Stimulated activated CD8-positive, alpha-beta memory T cell treated with anti-CD3 and anti-CD28 coated beads, Interleukin-12 subunit alpha, Interleukin-12 subunit beta, amount 100 ng/mL, for 4 hours (primary cell): ENCODE results near the gene DUSP9.
"Not testable (repeated sequence)": the region's sequence is repeated elsewhere in the genome, so short reads cannot be mapped to it uniquely, and the experiment has no call there.

Source experiments
- DNase-seq: peaks from one replicate; pipeline ENCODE4 v3.0.0-alpha.2; 2020; ENCODE audit warnings: low read depth

The DUSP9 gene

GRCh38 chrX:153673428-153674218 is 26.6 kb downstream of the DUSP9 start, which contains the start of gene PNCK:
Gene PNCK (minus strand): TSS chrX:153673813. CDS start chrX:153673076, 737 bp downstream.
- no peak for DNase-seq

DNA sequence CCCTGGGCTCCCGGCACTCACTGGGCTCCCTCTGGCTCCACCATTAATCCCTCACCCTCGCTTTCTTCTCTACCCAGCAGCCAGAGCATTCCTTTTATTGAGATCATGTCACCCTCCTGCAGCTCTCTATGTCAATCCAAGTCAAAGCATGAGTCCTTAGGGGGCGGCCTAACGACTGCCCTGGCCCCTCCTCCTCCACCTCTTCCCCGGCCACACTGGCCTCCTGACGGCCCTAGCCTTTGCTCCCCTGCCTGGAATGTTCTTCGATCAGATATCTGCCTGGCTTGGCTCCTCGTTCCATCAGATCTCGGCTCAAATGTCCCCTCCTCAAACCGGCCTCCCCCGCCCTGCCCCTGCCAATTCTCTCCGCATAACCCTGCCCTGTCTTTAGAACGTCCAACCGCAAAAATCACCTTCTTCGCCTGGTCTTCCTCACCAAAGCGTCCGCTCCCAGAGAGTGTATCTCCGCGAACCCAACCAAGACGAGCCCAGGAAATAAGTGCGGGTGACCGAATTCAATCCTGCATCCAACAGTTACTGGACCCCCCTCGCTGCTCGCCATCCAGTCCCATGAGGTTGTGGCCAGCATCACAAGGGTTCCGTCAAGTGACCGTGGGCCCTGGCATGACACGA is 27.3 kb downstream of the DUSP9 start:
- DNase-seq: no peak

- no peak for DNase-seq
Measured at GRCh38 chrX:153681175-153681574, 34.2 kb downstream of the DUSP9 start.

GRCh38 chrX:153683486-153683885 is 36.5 kb downstream of the DUSP9 start:
- DNase-seq: not testable (repeated sequence)

DNA sequence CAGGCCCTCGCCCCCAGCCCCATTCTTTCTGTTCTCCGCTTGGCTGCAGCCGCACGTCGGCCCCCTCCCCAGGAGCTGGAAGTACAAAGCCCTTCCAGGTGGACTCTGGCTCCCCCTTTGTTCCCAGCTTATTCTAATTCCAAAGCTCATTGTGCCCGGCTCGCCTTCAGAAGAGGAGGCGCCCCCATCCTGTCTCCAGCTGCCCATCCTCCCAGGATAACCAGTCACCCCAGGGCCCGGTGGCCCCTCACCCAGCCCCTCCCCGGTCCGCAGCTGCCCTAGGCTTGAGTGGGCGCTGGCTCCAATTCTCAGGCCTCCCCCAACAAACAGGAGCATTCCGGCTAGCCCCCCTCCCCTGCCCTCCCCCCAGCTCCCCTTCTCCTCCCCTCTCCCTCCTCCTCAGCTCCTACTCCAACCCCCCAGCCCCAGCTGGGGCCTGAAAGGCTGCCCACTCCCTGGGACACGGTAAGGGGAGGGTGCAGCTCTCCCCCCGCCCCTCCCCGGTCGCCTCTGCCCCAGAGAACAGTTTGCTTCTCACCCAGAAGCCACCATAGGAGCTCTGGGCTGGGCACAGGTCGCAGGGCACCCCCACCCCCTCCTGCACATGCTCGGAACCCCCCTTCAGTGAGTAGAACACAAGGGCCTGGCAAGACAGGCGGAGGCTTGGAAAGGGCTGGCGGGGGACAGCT is 37.6 kb downstream of the DUSP9 start:
- no peak for DNase-seq

GRCh38 chrX:153685156-153685536 is 38.1 kb downstream of the DUSP9 start:
- DNase-seq: no peak

DNA sequence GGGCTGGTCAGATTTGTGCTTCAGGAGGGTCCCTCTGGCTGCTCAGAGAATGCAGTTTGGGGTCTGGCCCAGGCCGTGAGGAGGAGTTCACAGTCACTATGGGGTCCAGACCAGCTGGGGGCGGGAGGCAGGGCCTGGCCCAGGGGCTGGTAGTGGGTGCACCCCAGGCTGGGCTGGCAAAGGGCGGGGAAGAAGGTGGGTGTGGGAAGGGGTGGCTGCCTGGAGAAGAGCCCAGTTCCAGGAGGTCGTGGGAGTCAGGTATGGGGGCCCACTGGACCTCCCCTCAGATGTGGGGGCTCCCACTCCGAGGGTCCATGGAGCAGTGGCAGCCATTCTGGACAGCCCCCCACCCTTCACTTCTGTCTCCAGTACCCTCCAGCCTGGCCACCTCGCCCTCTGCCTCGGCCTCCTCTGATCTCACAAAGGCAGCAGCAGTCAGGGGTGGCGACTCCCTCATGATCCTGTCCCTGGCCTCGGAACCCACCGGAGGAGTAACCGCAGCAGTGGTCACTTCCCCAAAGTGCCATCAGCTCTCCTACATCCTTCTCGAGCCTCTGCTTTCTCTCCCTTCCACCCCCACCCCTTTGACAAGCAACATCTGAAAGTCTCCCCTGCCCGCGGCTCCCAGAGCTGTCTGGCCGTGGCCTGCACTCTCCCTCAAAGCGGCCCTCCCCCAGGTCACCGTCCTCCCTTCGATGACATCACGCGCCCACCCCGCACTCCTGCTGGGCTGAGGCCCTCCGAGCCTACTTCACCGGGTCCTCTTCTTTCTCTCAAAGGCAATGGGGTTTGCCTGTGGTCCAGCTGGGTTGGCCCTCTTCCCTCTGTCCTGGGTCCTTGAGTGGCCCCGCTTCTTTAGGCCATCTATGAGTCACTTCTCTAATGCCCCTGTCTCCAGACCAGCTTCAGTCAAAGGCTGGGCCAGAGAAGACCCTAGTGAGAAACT is 39.0 kb downstream of the DUSP9 start:
- no peak for DNase-seq

DNA sequence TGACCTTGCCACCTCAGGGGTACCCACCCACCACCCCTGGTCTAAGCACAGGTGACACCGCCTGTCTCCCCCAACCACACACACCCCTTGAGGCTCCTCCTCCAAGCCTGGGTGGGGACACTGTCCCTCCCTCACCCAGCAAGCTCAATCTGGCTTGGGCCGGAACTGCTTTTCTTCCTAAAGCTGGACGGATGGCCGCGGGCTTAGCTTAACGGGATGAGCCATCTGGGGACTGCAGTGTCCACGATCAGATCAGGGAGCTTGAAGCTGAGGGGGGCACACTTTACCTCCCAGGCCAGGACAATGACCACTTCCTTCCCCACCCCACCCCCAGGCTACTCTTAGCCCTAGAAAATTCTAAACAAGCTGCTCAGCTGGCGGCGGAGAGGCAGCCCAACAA is 39.7 kb downstream of the DUSP9 start:
- DNase-seq: no peak

DNA sequence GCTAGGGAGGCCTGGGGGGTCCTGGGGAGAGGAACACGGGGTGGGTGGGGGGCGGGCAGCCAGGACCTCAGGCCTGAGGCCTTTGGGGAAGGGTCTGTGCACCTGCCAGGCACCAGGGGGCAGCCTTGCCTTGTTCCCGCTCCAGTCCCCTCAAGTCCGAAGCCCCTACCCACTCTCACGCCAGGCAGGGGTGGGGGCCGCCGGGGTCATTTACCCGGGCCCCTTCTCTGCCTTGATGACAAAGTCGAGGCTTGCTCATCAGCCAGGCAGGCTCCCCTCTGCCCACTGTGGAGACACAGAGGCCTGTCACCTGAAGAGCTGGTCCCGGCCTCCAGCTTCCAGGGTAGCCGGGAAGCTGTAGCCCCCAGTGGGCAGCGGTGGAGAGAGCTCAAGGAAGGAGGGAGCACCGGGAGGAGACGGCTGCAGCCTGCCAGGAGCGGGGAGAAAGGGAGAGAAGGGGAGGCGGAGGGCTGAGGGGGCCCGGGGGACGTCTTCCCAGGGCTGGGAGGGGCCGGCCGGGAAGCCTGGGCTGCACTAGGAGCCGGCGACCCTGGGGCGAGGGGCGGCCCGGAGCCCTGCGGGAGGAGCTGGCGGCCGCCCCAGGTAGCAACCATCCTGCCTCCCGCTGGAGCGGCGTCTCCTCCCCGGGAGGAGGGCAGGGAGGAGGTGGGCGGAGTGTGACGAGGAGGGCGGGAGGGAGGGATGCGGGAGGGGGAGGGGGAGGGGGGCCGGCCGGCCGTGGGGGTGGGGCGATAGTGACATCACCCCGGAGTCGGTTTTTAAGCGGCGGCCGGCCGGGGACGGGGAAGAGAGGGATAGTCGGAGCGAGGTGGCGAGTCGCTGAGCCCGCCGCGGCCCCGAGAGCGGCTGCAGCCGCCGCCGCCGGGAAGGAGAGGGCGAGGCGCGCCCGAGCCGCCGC is 40.4 kb downstream of the DUSP9 start, which contains the start of gene SLC6A8:
Gene SLC6A8, plus strand, starts transcription at position 806 of the 919 bp plus-strand sequence. CDS start 649 bp downstream, outside the sequence.
- DNase-seq: no peak

- no peak for DNase-seq
Measured at GRCh38 chrX:153688071-153688470, 41.1 kb downstream of the DUSP9 start.

- no peak for DNase-seq
Measured at GRCh38 chrX:153688506-153688905, 41.5 kb downstream of the DUSP9 start.

- no peak for DNase-seq
Measured at GRCh38 chrX:153688911-153689590, 42.0 kb downstream of the DUSP9 start.

GRCh38 chrX:153689654-153690465 is 42.9 kb downstream of the DUSP9 start:
- DNase-seq: no peak

- DNase-seq: no peak
Measured at GRCh38 chrX:153690466-153690865, 43.5 kb downstream of the DUSP9 start.

DNA sequence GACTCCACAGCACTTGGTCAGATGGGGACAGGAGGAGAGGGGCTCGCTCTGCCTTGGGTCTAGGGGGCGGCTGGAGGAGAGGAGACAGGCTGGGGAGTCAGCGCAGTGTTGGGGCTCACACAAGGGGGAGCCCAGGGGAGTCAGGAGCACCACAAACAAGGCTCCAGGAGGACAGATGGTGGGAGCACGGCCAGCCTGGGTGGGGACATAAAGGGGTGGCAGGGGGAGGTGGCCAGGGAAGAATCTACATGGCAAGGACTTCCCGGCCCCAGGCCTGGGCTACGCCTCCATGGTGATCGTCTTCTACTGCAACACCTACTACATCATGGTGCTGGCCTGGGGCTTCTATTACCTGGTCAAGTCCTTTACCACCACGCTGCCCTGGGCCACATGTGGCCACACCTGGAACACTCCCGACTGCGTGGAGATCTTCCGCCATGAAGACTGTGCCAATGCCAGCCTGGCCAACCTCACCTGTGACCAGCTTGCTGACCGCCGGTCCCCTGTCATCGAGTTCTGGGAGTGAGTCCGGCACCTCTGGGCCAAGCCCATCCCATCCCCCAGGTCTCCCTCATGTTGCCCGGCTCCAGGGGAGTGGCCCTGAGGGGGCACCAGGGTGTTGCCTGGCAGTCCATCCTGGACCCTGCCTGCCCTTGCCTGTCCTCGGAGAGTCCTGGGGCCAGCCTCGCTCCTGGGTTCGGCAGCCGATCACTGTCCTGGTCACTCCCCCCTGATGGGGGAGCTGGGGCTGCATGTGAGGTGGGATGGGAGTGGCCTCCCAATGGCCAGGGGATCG is 44.2 kb downstream of the DUSP9 start:
- DNase-seq: not testable (repeated sequence)

DNA sequence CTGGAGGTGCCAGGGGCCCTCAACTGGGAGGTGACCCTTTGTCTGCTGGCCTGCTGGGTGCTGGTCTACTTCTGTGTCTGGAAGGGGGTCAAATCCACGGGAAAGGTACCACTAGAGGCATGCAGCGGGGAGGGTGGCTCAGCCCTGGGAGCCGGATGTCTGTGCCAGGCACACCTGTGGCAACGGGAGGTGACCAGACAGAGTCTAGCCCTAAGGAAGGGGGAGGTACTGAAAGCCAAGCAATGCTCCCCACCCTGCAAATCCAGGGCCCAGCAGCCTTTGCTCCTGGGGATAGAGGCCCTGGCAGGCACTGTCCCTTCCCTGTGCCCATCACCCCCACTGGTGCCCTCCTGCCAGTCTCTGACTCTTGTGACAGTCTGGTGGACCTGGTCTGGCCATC is 45.0 kb downstream of the DUSP9 start:
- no peak for DNase-seq

DNA sequence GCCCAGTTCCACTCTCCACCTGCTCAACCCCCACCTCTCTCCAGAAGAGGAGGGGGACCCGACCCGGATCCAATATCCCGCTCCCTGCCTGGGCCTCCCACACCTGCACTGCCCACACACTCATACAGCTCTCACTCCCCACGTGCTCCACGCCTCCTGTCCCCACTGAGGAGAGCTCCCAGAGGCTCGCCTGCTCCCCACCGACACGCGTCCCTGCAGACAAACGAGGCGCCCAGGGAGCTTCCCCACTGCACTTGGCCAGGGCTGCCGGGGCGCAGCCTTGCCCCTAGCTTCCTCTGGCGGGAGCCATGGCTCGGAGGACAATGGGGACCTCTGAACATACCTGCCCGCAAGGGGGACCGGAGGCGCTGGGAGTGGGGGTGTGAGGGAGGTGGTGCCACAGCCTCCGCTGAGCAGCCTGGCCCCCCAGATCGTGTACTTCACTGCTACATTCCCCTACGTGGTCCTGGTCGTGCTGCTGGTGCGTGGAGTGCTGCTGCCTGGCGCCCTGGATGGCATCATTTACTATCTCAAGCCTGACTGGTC is 45.7 kb downstream of the DUSP9 start:
- DNase-seq: no peak
